Sigmoid colon (tissue), 4 donors: Measurements from ENCODE around the gene CAMKV.

ENCODE experiments used
- EP300 ChIP-seq, 4 donors: sonication (generic); formaldehyde crosslinking; IDR thresholded peaks; one replicate each; pipeline ENCODE4 v1.6.1; 2017; ENCODE audit warnings: antibody characterized with exemption in 4 of 4
- POLR2A ChIP-seq, 2 donors: fragments of 450-650 bp; IDR thresholded peaks; one replicate each; pipeline ENCODE4 v1.6.1; 2016; ENCODE audit warnings: antibody characterized with exemption in 2 of 2, mild to moderate bottlenecking in 2 of 2, moderate library complexity in 2 of 2
- POLR2AphosphoS5 ChIP-seq, 4 donors: sonication (generic); formaldehyde crosslinking; IDR thresholded peaks; one replicate each; pipeline ENCODE4 v1.6.1; 2017; ENCODE audit warnings: antibody characterized with exemption in 4 of 4
- TF ChIP-seq, protein P1 (sequence below), 4 experiments: fragments of 450-650 bp in 3 of 4; fragments of 200-600 bp in 1 of 4; IDR thresholded peaks; one replicate each; pipeline ENCODE4 v1.5.1; 2016 to 2019; ENCODE audit warnings: antibody characterized with exemption in 4 of 4, mild to moderate bottlenecking in 3 of 4, moderate library complexity in 2 of 4

DNA sequence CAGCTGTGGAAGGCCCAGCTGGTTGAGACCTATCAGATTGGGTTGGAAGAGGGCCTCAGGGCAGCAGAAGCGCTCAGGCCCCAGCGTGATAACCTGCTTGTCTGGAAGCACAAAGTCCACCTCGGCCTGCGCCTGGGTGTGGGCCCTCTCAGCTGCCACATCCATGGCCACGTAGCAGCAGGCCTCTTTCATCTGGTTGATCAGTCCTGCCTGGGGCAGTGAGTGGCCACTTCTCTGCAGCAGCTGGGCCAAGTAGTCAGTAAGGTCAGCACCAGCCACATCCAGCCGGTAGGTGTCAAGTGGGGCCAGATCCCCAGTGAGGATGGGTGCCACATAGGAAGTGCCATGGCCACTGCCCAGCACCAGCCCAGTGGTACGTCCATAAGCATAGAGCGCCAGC is 3.9 kb upstream of the CAMKV start:
- TF ChIP-seq, protein P1, sequence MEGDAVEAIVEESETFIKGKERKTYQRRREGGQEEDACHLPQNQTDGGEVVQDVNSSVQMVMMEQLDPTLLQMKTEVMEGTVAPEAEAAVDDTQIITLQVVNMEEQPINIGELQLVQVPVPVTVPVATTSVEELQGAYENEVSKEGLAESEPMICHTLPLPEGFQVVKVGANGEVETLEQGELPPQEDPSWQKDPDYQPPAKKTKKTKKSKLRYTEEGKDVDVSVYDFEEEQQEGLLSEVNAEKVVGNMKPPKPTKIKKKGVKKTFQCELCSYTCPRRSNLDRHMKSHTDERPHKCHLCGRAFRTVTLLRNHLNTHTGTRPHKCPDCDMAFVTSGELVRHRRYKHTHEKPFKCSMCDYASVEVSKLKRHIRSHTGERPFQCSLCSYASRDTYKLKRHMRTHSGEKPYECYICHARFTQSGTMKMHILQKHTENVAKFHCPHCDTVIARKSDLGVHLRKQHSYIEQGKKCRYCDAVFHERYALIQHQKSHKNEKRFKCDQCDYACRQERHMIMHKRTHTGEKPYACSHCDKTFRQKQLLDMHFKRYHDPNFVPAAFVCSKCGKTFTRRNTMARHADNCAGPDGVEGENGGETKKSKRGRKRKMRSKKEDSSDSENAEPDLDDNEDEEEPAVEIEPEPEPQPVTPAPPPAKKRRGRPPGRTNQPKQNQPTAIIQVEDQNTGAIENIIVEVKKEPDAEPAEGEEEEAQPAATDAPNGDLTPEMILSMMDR (IDR thresholded peaks at IDR 0.05): no peak
- TF ChIP-seq POLR2A (IDR thresholded peaks at IDR 0.05) (no peak), POLR2AphosphoS5 (IDR thresholded peaks at IDR 0.05) (no peak), EP300 (IDR thresholded peaks at IDR 0.05) (no peak)
